Panc1 (cell line): ENCODE measurements around the gene SYTL3. TPM values are rescaled to one million over a fixed set of nuclear protein-coding genes. Genes with fewer than 3 reads are reported as not detected.

Experiments used
- ATAC-seq: fragments of 200-7000 bp; cut with Tn5 transposase; 2 replicates; pipeline ENCODE4 v1.9.1; 2020; ENCODE audit warnings: mild to moderate bottlenecking, moderate library complexity
- BruUV-seq: library from RNA; stranded (reverse); fragments of 400-500 nt; replicated peaks from 2 replicates; lab custom pipeline; 2021; lab: Mats Ljungman, UMichigan
- CTCF ChIA-PET: fragments of 300-600 bp; sonication (Branson Sonifier 250); formaldehyde crosslinking; loops from one replicate; lab custom pipeline; 2022; ENCODE audit warnings: antibody characterized with exemption; lab: Charles Lee
- POLR2A ChIA-PET: fragments of 300-600 bp; sonication (Branson Sonifier 250); formaldehyde crosslinking; loops from one replicate; lab custom pipeline; 2022; ENCODE audit warnings: antibody characterized with exemption; lab: Charles Lee
- DNase-seq: peaks from one replicate; pipeline ENCODE4 v3.0.0-alpha.2; 2010; ENCODE audit warnings: low read depth, low spot score
- H3K27ac ChIP-seq: 2 replicates; pipeline ENCODE4 v1.5.1; 2011; ENCODE audit warnings: mild to moderate bottlenecking, low read length, inconsistent platforms
- H3K27me3 ChIP-seq: fragments of 200-500 bp; sonication (Bioruptor generic); 2 replicates; pipeline ENCODE4 v1.6.0; 2014; ENCODE audit warnings: low read length, inconsistent platforms; ENCODE audit not compliant: control insufficient read depth, insufficient read depth
- H3K36me3 ChIP-seq: fragments of 200-500 bp; sonication (Bioruptor generic); 2 replicates; pipeline ENCODE4 v1.5.1; 2014; ENCODE audit warnings: inconsistent platforms, mild to moderate bottlenecking, low read length, moderate library complexity; ENCODE audit not compliant: control insufficient read depth, insufficient read depth
- H3K4me1 ChIP-seq: 2 replicates; pipeline ENCODE4 v1.5.1; 2011; ENCODE audit warnings: inconsistent platforms, mild to moderate bottlenecking, low read length, moderate library complexity; ENCODE audit not compliant: control insufficient read depth, insufficient read depth
- H3K4me3 ChIP-seq, 2 experiments: 2 replicates each; pipeline ENCODE4 v1.5.1; 2011 to 2012; ENCODE audit warnings: low read depth in 2 of 2, low read length in 2 of 2, mild to moderate bottlenecking in 2 of 2, inconsistent platforms in 1 of 2, moderate library complexity in 1 of 2
- H3K9me3 ChIP-seq: fragments of 200-500 bp; sonication (Bioruptor generic); 2 replicates; pipeline ENCODE4 v1.5.1; 2014; ENCODE audit warnings: low read depth, mild to moderate bottlenecking, inconsistent platforms, low read length, moderate library complexity; ENCODE audit not compliant: control insufficient read depth, insufficient read depth
- CTCF ChIP-seq: fragments of 450-650 bp; IDR thresholded peaks from 2 replicates; pipeline ENCODE4 v1.5.1; 2017; ENCODE audit warnings: mild to moderate bottlenecking
- POLR2AphosphoS5 ChIP-seq: IDR thresholded peaks from 2 replicates; pipeline ENCODE4 v1.6.1; 2012; ENCODE audit warnings: mild to moderate bottlenecking, low read depth, low read length, moderate library complexity
- REST ChIP-seq, 2 experiments: IDR thresholded peaks; 2 replicates each; pipeline ENCODE4 v1.6.1; 2011 to 2012; ENCODE audit warnings: low read depth in 2 of 2, control low read depth in 1 of 2, low read length in 1 of 2, mild to moderate bottlenecking in 1 of 2, moderate library complexity in 1 of 2; ENCODE audit not compliant: insufficient read depth in 1 of 2
- SIN3A ChIP-seq: IDR thresholded peaks from 2 replicates; pipeline ENCODE4 v1.6.1; 2012; ENCODE audit warnings: low read depth, mild to moderate bottlenecking, low read length, moderate library complexity, borderline replicate concordance; ENCODE audit not compliant: insufficient read depth
- TCF7L2 ChIP-seq: IDR thresholded peaks from 2 replicates; pipeline ENCODE4 v1.6.1; 2011; ENCODE audit warnings: mild to moderate bottlenecking, low read depth, low read length, inconsistent platforms
- in situ Hi-C: cut with HindIII; loops from 2 replicates; pipeline ENCODE4 v1.10.0; 2016; ENCODE audit warnings: low sequenced_read_pairs, low pct_unique_long_range_greater_than_20kb
- intact Hi-C: fragments of 100-400 bp; cut with micrococcal nuclease; formaldehyde crosslinking; loops from one replicate; pipeline ENCODE4 v1.10.0; 2022; ENCODE audit not compliant: unreplicated experiment
- total RNA-seq: library from RNA; stranded (reverse); gene quantifications from one replicate; pipeline ENCODE4 v1.2.1, GENCODE V29; 2021; ENCODE audit not compliant: unreplicated experiment

SYTL3 gene
- total RNA-seq, 1 experiment from 2014 or later = 1.4 TPM

DNA sequence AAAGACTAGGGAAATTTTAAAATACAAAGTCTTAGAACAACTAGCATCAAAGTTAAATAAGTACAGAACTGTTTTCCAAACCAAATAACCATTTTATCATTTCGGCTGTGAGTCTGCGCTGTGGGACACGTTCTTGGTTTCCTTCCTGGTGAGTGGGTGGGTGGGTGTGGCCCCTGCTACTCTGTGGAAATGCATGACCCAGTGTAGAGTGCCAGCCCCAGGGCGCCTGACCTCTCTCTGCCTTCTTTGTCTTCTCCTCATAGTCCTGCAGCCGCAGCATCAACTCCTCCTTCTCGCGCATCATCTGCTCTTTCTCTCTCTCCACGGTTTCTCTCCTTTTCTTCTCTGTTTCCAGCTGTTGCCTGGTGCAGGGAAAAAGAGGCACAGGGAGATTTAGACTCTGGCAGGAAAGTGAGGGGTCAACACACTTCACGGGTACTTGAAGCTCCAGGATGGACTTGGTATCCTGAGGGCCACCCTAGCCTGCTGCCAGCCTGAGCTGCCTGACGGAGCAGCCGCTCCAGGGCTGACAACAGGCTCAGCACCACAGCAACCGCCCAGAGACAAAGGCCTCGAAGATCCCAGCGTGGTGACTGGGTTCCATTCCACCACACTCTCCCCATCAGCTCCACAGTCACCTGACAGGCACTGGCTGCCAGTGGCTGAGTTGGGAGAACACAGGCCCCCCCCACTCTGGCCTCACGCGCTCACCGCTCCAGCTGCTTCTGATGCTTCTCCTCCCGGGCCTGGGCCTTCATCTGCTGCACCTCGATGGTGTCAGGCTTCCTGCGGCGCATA lies 120.9 kb downstream of the SYTL3 start:
- ATAC-seq (no peak), DNase-seq (no peak)
- Histone ChIP-seq H3K27me3 (no peaks in the 10 kb centered on the region), H3K4me3 (no peak overlapping the region), H3K27ac (no peak overlapping the region), H3K4me1 (no peaks in the 10 kb centered on the region), H3K36me3 (peaks cover 31% of the 10 kb centered on the region), H3K9me3 (no peaks in the 10 kb centered on the region)
- TF ChIP-seq REST (IDR thresholded peaks at IDR 0.05; ENCODE audit: insufficient read depth in 1 of 2, low read depth in 2 of 2, low read length in 1 of 2) (no peak), CTCF (no peak)
- ChIA-PET POLR2A (no interaction called here), CTCF (no interaction called here)
- intact Hi-C loops (no loop called here), in situ Hi-C loops (no loop called here)
- BruUV-seq = no TSS peak

- Histone ChIP-seq H3K9me3 (no peaks in the 10 kb centered on the region), H3K27me3 (no peaks in the 10 kb centered on the region), H3K4me3 (no peak overlapping the region), H3K27ac (no peak overlapping the region), H3K36me3 (peaks cover 32% of the 10 kb centered on the region), H3K4me1 (no peaks in the 10 kb centered on the region)
- ATAC-seq (no peak), DNase-seq (no peak)
- no peak for TF ChIP-seq POLR2AphosphoS5
- no peak for TF ChIP-seq TCF7L2
- TF ChIP-seq SIN3A = no peak
- no peak for TF ChIP-seq REST (IDR thresholded peaks at IDR 0.05; ENCODE audit: insufficient read depth in 1 of 2, low read depth in 2 of 2, low read length in 1 of 2)
- no peak for TF ChIP-seq CTCF
- CTCF ChIA-PET = no interaction called here
- POLR2A ChIA-PET = no interaction called here
- BruUV-seq = no TSS peak
- in situ Hi-C loops (no loop called here), intact Hi-C loops (no loop called here)
These were observed 121.7 kb downstream of the SYTL3 start for GRCh38 chr6:158771399-158772152.
